Erythroblast (primary cell): Measurements from ENCODE around the gene CBLL2.

Experiments
- GATA1 ChIP-seq: IDR thresholded peaks from 2 replicates; pipeline ENCODE4 v1.6.1; 2011; ENCODE audit warnings: low read depth, mild to moderate bottlenecking, control low read depth, low read length, moderate library complexity
- POLR2A ChIP-seq: IDR thresholded peaks from 2 replicates; pipeline ENCODE4 v1.6.1; 2011; ENCODE audit warnings: mild to moderate bottlenecking, low read length

- no peak for TF ChIP-seq POLR2A
- no peak for TF ChIP-seq GATA1
Measured at GRCh38 chrX:22323541-22323940, 50.8 kb downstream of the CBLL2 start.
